ENCODE results near the gene ZNF569. TPM values are rescaled to one million over a fixed set of nuclear protein-coding genes. Genes with fewer than 3 reads are reported as not detected.
A peak's percentile ranks its signal among the peaks of the same experiment; 100 is the strongest.
"Not testable (repeated sequence)": the region's sequence is repeated elsewhere in the genome, so short reads cannot be mapped to it uniquely, and the experiment has no call there.

Gene ZNF569
- total RNA-seq, 1 experiment from 2014 or later, result 1.4 TPM

DNA sequence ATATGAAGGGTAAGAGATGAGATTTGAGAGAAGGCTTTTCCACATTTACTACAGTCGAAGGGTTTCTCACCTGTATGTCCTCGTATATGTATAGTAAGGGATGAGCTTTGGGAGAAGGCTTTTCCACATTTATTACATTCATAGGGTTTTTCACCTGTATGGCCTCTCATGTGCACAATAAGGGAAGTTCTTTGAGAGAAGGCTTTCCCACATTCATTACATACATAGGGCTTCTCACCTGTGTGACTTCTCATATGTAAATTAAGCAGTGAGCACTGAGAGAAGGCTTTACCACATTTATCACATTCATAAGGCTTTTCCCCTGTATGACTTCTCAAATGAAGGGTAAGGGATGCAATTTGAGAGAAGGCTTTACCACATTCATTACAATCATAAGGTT lies 54.5 kb downstream of the ZNF569 start:
- DNase-seq (ENCODE audit: low read depth), result no peak
- in situ Hi-C loops (cut with HindIII; ENCODE audit: low pct_unique_long_range_greater_than_20kb, low sequenced_read_pairs), result no loop called here

- not testable (repeated sequence) for DNase-seq (ENCODE audit: low read depth)
Measured at GRCh38 chr19:37406140-37406846, 61.0 kb downstream of the ZNF569 start.

GRCh38 chr19:37403403-37403802 lies 63.8 kb downstream of the ZNF569 start:
- DNase-seq (ENCODE audit: low read depth), result no peak
- in situ Hi-C loops (cut with HindIII; ENCODE audit: low pct_unique_long_range_greater_than_20kb, low sequenced_read_pairs), result no loop called here

More at GRCh38 chr19:37406140-37406846, 61.0 kb downstream of the ZNF569 start:
- in situ Hi-C loops (cut with HindIII; ENCODE audit: low pct_unique_long_range_greater_than_20kb, low sequenced_read_pairs), result not testable (repeated sequence)

- in situ Hi-C loops (cut with HindIII; ENCODE audit: low pct_unique_long_range_greater_than_20kb, low sequenced_read_pairs), result no loop called here
- DNase-seq (ENCODE audit: low read depth), result no peak
Measured at GRCh38 chr19:37401078-37401477, 66.2 kb downstream of the ZNF569 start.

GRCh38 chr19:37391399-37391798 lies 75.8 kb downstream of the ZNF569 start:
- in situ Hi-C loops (cut with HindIII; ENCODE audit: low pct_unique_long_range_greater_than_20kb, low sequenced_read_pairs); DNase-seq (ENCODE audit: low read depth): not testable (repeated sequence)

GRCh38 chr19:37389234-37389633 lies 78.0 kb downstream of the ZNF569 start:
- no peak for DNase-seq (ENCODE audit: low read depth)
- in situ Hi-C loops (cut with HindIII; ENCODE audit: low pct_unique_long_range_greater_than_20kb, low sequenced_read_pairs), result no loop called here

DNA sequence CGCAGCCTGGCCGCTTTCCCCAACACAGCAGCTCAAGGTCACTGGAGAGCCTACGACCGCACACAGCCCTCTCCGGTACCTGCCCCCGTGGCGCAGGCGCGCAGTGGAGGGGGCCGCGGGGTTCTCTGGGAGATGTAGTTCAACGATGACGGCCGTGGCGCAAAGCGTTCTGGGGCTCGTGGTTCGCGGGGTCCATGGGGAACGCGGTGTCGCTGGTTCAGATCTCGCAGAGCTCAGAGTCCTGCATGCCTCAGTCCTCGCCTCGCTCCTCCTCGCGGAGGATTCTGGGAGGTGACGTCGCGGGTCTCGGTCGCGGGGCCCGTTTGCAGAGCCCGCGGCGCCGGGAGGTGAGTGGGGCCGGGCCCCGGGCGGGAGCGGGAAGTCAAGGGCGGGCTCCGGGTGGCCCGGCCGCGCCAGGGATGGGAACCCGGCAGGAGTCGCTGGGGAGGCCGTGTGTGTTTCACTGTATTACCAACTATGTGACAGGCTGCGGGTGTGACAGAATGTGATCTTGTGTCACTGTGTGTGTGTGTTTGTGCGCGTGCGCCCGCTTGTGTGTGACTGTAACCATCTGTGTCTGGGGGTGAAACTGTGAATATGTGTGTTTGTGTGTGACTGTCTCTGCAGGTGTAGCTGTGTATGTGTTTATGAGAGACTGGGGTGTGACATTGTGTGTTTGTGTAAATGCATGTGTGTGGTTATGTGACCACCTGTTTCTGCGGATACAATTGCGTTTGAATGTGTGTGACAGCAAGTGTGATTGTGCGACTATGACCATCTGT lies 96.2 kb downstream of the ZNF569 start, which contains the start of gene ZNF527:
TSS of gene ZNF527 (plus strand) at position 220 of the 782 bp plus-strand sequence. CDS start 3,100 bp downstream, outside the sequence.
- in situ Hi-C loops (cut with HindIII; ENCODE audit: low pct_unique_long_range_greater_than_20kb, low sequenced_read_pairs), result no loop called here
- peak; percentile 97 for DNase-seq (ENCODE audit: low read depth)

- DNase-seq (ENCODE audit: low read depth); in situ Hi-C loops (cut with HindIII; ENCODE audit: low pct_unique_long_range_greater_than_20kb, low sequenced_read_pairs): not testable (repeated sequence)
Measured at GRCh38 chr19:37370386-37370879, 96.8 kb downstream of the ZNF569 start.

DNA sequence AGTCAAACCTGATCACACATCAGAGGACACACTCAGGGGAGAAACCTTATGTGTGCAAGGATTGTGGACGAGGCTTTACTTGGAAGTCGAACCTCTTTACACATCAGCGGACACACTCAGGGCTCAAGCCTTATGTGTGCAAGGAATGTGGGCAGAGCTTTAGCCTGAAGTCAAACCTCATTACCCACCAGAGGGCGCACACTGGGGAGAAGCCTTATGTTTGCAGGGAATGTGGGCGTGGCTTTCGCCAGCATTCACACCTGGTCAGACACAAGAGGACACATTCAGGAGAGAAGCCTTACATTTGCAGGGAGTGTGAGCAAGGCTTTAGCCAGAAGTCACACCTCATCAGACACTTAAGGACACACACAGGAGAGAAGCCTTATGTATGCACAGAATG lies 104.5 kb downstream of the ZNF569 start:
- in situ Hi-C loops (cut with HindIII; ENCODE audit: low pct_unique_long_range_greater_than_20kb, low sequenced_read_pairs), result no loop called here
- DNase-seq (ENCODE audit: low read depth), result no peak

DNA sequence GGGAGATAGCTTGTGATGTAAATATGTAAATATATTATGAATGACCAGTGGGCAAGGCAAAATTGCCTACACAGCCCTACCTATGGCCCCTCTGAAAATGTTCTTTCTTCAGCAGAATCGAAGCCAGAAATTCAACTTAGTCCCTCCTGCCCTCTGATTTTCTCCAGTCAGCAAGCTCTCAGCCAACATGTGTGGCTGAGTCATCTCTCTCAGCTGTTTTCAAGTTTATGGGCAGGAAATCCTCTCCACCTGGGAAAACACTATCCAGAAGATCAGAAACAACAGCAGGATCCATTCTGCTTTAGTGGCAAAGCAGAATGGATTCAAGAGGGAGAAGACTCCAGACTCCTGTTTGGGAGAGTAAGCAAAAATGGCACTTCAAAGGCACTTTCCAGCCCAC lies 105.2 kb downstream of the ZNF569 start:
- no peak for DNase-seq (ENCODE audit: low read depth)
- in situ Hi-C loops (cut with HindIII; ENCODE audit: low pct_unique_long_range_greater_than_20kb, low sequenced_read_pairs), result no loop called here

Other genes with a start within 250 kb of the ZNF569 start
- gene ZNF383, start 249.2 kb downstream of the ZNF569 start, total RNA-seq (2014; rRNA removed; shearing (Covaris generic); ENCODE audit: low replicate concordance), result 2.8 and 11.6 TPM in 2 replicates
- gene ZNF527, start 96.3 kb downstream of the ZNF569 start, total RNA-seq (2014; rRNA removed; shearing (Covaris generic); ENCODE audit: low replicate concordance), result 2.1 and 7.6 TPM in 2 replicates
- gene ZNF570, start 1.9 kb upstream of the ZNF569 start, total RNA-seq (2014; rRNA removed; shearing (Covaris generic); ENCODE audit: low replicate concordance), result 2.9 and 4.5 TPM in 2 replicates
- 0.78 and 0.95 TPM in 2 replicates for gene ZNF793, start 39.5 kb upstream of the ZNF569 start, total RNA-seq (2014; rRNA removed; shearing (Covaris generic); ENCODE audit: low replicate concordance)
- 0.74 and 0.84 TPM in 2 replicates for gene ZNF571, start 127.3 kb upstream of the ZNF569 start, total RNA-seq (2014; rRNA removed; shearing (Covaris generic); ENCODE audit: low replicate concordance)
- gene ZNF540, start 127.4 kb upstream of the ZNF569 start, total RNA-seq (2014; rRNA removed; shearing (Covaris generic); ENCODE audit: low replicate concordance), result not detected in 2 replicates
- 19.8 and 27.6 TPM in 2 replicates for gene ZFP30, start 188.0 kb upstream of the ZNF569 start, total RNA-seq (2014; rRNA removed; shearing (Covaris generic); ENCODE audit: low replicate concordance)